OCI-LY1 (cell line): Measurements from ENCODE around the gene SLC25A11.

ENCODE experiments used
- CTCF ChIP-seq: fragments of 200-600 bp; sonication (generic), shearing (Covaris generic); IDR thresholded peaks from 2 replicates; pipeline ENCODE4 v1.5.1; 2017; ENCODE audit warnings: mild to moderate bottlenecking, antibody characterized with exemption, low read length, moderate library complexity, mixed read lengths
- EZH2 ChIP-seq: fragments of 200-600 bp; sonication (generic), shearing (Covaris generic); IDR thresholded peaks from 2 replicates; pipeline ENCODE4 v1.8.0; 2017; ENCODE audit warnings: borderline replicate concordance, mixed run types, mild to moderate bottlenecking, antibody characterized with exemption, low read length, moderate library complexity, mixed read lengths

GRCh38 chr17:4965311-4965986 lies 25.6 kb upstream of the SLC25A11 start:
- TF ChIP-seq CTCF (no peak), EZH2 (no peak)
